HG02970 (cell line): ENCODE results near the gene BIK.

ENCODE experiments used
- ATAC-seq: cut with Tn5 transposase; IDR thresholded peaks from one replicate; pipeline ENCODE4 v1.9.1; 2021; ENCODE audit warnings: mild to moderate bottlenecking, moderate library complexity, moderate number of reproducible peaks; ENCODE audit not compliant: unreplicated experiment, low FRiP score

Gene BIK

GRCh38 chr22:43176090-43176489 lies 65.5 kb downstream of the BIK start:
- ATAC-seq: no peak

DNA sequence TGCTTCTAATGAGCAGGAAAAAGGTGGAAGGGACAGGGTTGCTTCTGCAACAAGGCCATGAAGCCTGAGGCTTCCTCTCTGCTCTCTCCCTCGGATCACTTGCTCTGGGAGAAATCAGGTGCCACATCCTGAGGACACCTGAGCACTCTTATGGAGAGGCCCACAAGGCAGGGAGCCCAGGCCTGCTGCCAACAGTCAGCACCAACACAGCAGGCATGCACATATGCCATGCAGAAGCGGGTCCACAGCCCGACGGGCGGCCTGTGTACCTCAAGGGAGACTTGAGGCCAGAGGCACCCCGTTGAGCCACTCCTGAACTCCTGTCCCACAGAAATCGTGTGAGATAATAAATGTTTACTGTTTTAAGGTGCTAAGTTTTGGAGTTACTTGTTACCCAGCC lies 66.9 kb downstream of the BIK start:
- no peak for ATAC-seq
